HG02973 (cell line): ENCODE data around the gene XNDC1N.
A peak's percentile ranks its signal among the peaks of the same experiment; 100 is the strongest.

Experiments used
- ATAC-seq: cut with Tn5 transposase; IDR thresholded peaks from one replicate; pipeline ENCODE4 v1.9.1; 2021; ENCODE audit warnings: moderate library complexity; ENCODE audit not compliant: unreplicated experiment

The XNDC1N gene

GRCh38 chr11:71927820-71928736, at the start of gene XNDC1N:
XNDC1N (minus strand) TSS chr11:71928594; CDS start chr11:71923353, 5,241 bp downstream.
- ATAC-seq = peak; percentile 67

- no peak for ATAC-seq
Observed at GRCh38 chr11:71977743-71978418, 49.5 kb upstream of the XNDC1N start.

GRCh38 chr11:71977090-71977489, 48.7 kb upstream of the XNDC1N start:
- no peak for ATAC-seq

- no peak for ATAC-seq
Observed at GRCh38 chr11:71976551-71976950, 48.2 kb upstream of the XNDC1N start.

GRCh38 chr11:71971680-71972079, 43.3 kb upstream of the XNDC1N start:
- no peak for ATAC-seq

- ATAC-seq = no peak
Observed at GRCh38 chr11:71964641-71965040, 36.2 kb upstream of the XNDC1N start.

GRCh38 chr11:71963468-71963867, 35.1 kb upstream of the XNDC1N start:
- no peak for ATAC-seq

- ATAC-seq = peak; percentile 62
Observed at GRCh38 chr11:71962428-71963038, 34.1 kb upstream of the XNDC1N start.

GRCh38 chr11:71955898-71956456, 27.6 kb upstream of the XNDC1N start:
- ATAC-seq = no peak

GRCh38 chr11:71951741-71952310, 23.4 kb upstream of the XNDC1N start:
- ATAC-seq = no peak

- ATAC-seq = no peak
Observed at GRCh38 chr11:71949034-71949433, 20.6 kb upstream of the XNDC1N start.

- no peak for ATAC-seq
Observed at GRCh38 chr11:71948314-71949027, 20.1 kb upstream of the XNDC1N start.

GRCh38 chr11:71947498-71947897, 19.1 kb upstream of the XNDC1N start:
- no peak for ATAC-seq

GRCh38 chr11:71946144-71946571, 17.8 kb upstream of the XNDC1N start:
- ATAC-seq = no peak

GRCh38 chr11:71940561-71941219, 12.3 kb upstream of the XNDC1N start:
- ATAC-seq = no peak

GRCh38 chr11:71937826-71938225, 9.4 kb upstream of the XNDC1N start:
- ATAC-seq = no peak

- ATAC-seq = no peak
Observed at GRCh38 chr11:71936825-71937224, 8.4 kb upstream of the XNDC1N start.

GRCh38 chr11:71935338-71935925, 7.0 kb upstream of the XNDC1N start:
- no peak for ATAC-seq

- ATAC-seq = no peak
Observed at GRCh38 chr11:71934213-71934612, 5.8 kb upstream of the XNDC1N start.
